HL-60 (cell line): Measurements from ENCODE around the gene CFAP251.

Experiments used
- DNase-seq, 2 experiments: peaks; one replicate each; pipeline ENCODE4 v3.0.0-alpha.2; 2010 to 2020; ENCODE audit warnings: low read depth in 1 of 2, low spot score in 1 of 2
- H3K27ac ChIP-seq: fragments of 250-450 bp; sonication (Bioruptor Pico); replicated peaks from 2 replicates; pipeline ENCODE4 v1.5.1; 2020; ENCODE audit warnings: mild to moderate bottlenecking, moderate library complexity
- H3K27me3 ChIP-seq: fragments of 250-450 bp; sonication (Bioruptor Pico); 2 replicates; pipeline ENCODE4 v1.5.1; 2021; ENCODE audit warnings: mild to moderate bottlenecking, moderate library complexity; ENCODE audit not compliant: insufficient read depth, poor library complexity, severe bottlenecking
- H3K4me3 ChIP-seq: replicated peaks from 2 replicates; pipeline ENCODE4 v1.5.1; 2011; ENCODE audit warnings: mild to moderate bottlenecking, control low read depth, low read length; ENCODE audit not compliant: insufficient read depth
- GABPA ChIP-seq: IDR thresholded peaks from 2 replicates; pipeline ENCODE4 v1.6.1; 2012; ENCODE audit warnings: low read depth
- POLR2AphosphoS5 ChIP-seq: IDR thresholded peaks from 2 replicates; pipeline ENCODE4 v1.6.1; 2012; ENCODE audit warnings: low read depth
- SPI1 ChIP-seq: IDR thresholded peaks from 2 replicates; pipeline ENCODE4 v1.6.1; 2012; ENCODE audit warnings: low read depth, mild to moderate bottlenecking, borderline replicate concordance
- TF ChIP-seq, protein P1 (sequence below): IDR thresholded peaks from one replicate; pipeline ENCODE4 v1.5.1; 2011; ENCODE audit warnings: low read length, control low read depth, inconsistent platforms; ENCODE audit not compliant: insufficient read depth
- TF ChIP-seq, protein P2 (sequence below): IDR thresholded peaks from 2 replicates; pipeline ENCODE4 v1.6.1; 2012; ENCODE audit warnings: low read depth; ENCODE audit not compliant: insufficient replicate concordance

The CFAP251 gene

GRCh38 chr12:122018937-122019336 is 100.5 kb downstream of the CFAP251 start:
- H3K27me3 ChIP-seq, result no peaks in the 10 kb centered on the region
- TF ChIP-seq, protein P1, sequence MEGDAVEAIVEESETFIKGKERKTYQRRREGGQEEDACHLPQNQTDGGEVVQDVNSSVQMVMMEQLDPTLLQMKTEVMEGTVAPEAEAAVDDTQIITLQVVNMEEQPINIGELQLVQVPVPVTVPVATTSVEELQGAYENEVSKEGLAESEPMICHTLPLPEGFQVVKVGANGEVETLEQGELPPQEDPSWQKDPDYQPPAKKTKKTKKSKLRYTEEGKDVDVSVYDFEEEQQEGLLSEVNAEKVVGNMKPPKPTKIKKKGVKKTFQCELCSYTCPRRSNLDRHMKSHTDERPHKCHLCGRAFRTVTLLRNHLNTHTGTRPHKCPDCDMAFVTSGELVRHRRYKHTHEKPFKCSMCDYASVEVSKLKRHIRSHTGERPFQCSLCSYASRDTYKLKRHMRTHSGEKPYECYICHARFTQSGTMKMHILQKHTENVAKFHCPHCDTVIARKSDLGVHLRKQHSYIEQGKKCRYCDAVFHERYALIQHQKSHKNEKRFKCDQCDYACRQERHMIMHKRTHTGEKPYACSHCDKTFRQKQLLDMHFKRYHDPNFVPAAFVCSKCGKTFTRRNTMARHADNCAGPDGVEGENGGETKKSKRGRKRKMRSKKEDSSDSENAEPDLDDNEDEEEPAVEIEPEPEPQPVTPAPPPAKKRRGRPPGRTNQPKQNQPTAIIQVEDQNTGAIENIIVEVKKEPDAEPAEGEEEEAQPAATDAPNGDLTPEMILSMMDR, result no peak
- TF ChIP-seq SPI1 (no peak), POLR2AphosphoS5 (no peak), GABPA (no peak)
- TF ChIP-seq, protein P2, sequence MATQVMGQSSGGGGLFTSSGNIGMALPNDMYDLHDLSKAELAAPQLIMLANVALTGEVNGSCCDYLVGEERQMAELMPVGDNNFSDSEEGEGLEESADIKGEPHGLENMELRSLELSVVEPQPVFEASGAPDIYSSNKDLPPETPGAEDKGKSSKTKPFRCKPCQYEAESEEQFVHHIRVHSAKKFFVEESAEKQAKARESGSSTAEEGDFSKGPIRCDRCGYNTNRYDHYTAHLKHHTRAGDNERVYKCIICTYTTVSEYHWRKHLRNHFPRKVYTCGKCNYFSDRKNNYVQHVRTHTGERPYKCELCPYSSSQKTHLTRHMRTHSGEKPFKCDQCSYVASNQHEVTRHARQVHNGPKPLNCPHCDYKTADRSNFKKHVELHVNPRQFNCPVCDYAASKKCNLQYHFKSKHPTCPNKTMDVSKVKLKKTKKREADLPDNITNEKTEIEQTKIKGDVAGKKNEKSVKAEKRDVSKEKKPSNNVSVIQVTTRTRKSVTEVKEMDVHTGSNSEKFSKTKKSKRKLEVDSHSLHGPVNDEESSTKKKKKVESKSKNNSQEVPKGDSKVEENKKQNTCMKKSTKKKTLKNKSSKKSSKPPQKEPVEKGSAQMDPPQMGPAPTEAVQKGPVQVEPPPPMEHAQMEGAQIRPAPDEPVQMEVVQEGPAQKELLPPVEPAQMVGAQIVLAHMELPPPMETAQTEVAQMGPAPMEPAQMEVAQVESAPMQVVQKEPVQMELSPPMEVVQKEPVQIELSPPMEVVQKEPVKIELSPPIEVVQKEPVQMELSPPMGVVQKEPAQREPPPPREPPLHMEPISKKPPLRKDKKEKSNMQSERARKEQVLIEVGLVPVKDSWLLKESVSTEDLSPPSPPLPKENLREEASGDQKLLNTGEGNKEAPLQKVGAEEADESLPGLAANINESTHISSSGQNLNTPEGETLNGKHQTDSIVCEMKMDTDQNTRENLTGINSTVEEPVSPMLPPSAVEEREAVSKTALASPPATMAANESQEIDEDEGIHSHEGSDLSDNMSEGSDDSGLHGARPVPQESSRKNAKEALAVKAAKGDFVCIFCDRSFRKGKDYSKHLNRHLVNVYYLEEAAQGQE, result no peak
- DNase-seq, result no peak
- H3K4me3 ChIP-seq, result no peak overlapping the region
- H3K27ac ChIP-seq, result no peak overlapping the region

DNA sequence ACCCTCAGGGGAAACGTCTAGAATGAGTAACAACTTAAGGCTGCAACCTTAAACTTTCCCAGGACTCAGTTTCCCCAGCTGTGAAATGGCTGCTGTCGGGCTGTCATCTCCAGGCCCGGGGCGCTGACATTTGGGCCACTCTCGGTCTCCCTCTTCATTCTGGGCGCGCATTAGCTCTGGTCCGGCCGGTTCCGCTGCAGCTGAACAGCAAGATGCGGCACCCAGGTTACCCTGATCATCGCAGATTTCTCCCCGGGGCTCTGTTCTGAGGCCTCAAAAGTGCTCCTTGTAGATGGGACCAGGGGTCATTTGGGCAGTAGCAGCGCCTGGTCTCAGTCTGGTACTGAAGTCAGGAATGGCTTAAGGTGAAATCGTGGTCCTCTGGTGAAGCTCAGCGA is 102.4 kb downstream of the CFAP251 start:
- TF ChIP-seq GABPA (no peak), SPI1 (no peak), POLR2AphosphoS5 (no peak)
- TF ChIP-seq, protein P2, result no peak
- TF ChIP-seq, protein P1, result no peak
- Histone ChIP-seq H3K4me3 (no peak overlapping the region), H3K27me3 (no peaks in the 10 kb centered on the region), H3K27ac (no peak overlapping the region)
- no peak for DNase-seq

DNA sequence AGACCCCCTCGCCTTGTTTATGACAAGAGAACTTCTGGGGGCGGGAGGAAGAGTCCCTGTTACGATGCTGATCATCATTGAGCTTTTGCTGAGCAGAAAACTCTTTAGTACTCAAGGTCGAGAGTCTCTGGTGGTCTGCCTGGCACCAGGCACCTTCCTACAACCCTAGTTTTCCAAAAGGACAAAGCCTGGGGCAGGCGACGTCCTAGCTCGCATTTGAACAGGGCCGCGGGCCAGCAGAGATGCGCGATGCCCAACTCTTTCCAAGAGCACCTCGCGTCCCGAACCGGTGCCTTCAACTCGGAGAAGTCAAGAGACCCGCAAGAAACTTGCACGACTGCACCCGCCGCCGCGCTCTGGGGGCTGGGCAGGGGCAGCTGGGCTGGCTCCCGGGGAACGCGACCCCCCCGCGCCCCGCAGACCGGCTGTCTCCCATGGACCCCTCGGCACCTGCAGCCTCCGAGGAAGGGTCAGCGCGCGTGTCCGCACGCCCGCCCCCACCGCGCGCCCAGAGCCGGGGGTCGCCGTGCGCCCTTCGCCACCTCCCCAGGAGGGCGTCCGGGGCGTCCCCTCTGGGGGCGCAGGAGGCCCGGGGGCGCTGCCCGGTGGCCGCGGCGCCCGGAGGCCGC is 102.9 kb downstream of the CFAP251 start:
- Histone ChIP-seq H3K27me3 (no peaks in the 10 kb centered on the region), H3K4me3 (peak overlapping the region; percentile 57), H3K27ac (no peak overlapping the region)
- peak in 1 of 2 experiments; percentile 18 for DNase-seq
- TF ChIP-seq GABPA, result no peak
- TF ChIP-seq, protein P1, result no peak
- no peak for TF ChIP-seq POLR2AphosphoS5
- TF ChIP-seq SPI1, result no peak
- TF ChIP-seq, protein P2, result no peak
